NT2/D1 (cell line): ENCODE results near the gene C11orf52.

Experiments
- SUZ12 ChIP-seq: IDR thresholded peaks from 2 replicates; pipeline ENCODE4 v1.6.1; 2011; ENCODE audit not compliant: insufficient read length, insufficient read depth; ENCODE audit errors: extremely low read depth
- ZNF274 ChIP-seq: IDR thresholded peaks from 2 replicates; pipeline ENCODE4 v1.6.1; 2011; ENCODE audit warnings: mild to moderate bottlenecking, low read depth, low read length

DNA sequence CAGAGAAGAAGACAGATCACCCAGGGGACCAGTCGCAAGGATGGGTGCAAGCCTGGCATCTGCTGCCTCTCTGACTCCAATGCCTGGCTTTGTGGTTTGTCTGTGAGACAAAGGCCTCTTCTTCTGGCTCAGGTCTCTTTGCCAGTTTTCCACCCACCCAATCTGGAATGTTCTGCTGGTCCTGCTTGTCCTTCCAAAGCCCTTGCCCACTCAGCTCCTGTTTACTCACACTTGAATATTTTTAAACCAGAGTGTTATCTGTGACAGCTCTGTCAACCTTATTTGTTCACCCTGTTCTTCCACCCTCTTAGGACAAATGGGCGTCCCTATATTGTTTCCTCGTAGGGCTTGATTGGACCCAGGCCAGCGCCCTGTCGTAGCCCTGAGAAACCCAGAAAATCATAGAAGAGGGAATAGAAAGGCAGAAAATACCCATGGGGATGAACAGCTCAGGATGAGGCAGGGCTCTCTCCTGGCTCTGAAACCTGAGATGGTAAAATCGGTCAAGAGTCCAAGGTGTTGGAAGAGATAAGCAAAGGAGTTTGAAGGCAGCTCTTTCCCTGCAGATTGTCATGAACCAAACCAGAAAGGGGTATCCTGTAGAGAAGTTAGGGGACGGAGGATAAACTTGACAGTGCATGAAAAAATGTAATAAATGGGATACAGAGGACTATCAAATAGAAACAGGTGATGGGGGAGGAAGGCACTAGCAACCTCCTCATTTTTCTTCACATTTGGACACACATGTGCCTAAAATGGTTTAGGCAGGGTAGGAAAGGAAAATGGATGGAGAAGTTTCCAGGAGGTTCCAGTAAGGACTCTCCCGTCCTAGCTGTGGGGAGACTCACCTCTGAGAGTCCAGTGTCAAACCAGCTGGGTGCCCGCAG is 7.8 kb upstream of the C11orf52 start:
- TF ChIP-seq ZNF274: no peak
- TF ChIP-seq SUZ12: no peak
